A549 treated with GW870086 at 1 μM for 4 hours (cell line): ENCODE results near the gene PLEKHG5. TPM values are rescaled to one million over a fixed set of nuclear protein-coding genes. Genes with fewer than 3 reads are reported as not detected.

Source experiments
- total RNA-seq: library from RNA; stranded (reverse); fragments of 200-300 nt; extraction: Qiagen RNA extraction; gene quantifications from 5 replicates; pipeline ENCODE4 v1.2.3, GENCODE V29; 2022; ENCODE audit warnings: low read depth

Gene PLEKHG5, protein sequence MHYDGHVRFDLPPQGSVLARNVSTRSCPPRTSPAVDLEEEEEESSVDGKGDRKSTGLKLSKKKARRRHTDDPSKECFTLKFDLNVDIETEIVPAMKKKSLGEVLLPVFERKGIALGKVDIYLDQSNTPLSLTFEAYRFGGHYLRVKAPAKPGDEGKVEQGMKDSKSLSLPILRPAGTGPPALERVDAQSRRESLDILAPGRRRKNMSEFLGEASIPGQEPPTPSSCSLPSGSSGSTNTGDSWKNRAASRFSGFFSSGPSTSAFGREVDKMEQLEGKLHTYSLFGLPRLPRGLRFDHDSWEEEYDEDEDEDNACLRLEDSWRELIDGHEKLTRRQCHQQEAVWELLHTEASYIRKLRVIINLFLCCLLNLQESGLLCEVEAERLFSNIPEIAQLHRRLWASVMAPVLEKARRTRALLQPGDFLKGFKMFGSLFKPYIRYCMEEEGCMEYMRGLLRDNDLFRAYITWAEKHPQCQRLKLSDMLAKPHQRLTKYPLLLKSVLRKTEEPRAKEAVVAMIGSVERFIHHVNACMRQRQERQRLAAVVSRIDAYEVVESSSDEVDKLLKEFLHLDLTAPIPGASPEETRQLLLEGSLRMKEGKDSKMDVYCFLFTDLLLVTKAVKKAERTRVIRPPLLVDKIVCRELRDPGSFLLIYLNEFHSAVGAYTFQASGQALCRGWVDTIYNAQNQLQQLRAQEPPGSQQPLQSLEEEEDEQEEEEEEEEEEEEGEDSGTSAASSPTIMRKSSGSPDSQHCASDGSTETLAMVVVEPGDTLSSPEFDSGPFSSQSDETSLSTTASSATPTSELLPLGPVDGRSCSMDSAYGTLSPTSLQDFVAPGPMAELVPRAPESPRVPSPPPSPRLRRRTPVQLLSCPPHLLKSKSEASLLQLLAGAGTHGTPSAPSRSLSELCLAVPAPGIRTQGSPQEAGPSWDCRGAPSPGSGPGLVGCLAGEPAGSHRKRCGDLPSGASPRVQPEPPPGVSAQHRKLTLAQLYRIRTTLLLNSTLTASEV
- total RNA-seq = 2.9 to 5.2 TPM (median 3.9 TPM) in 5 replicates

GRCh38 chr1:6491480-6491962, at the start of gene PLEKHG5:
TSS of gene PLEKHG5 (minus strand) at chr1:6491667. CDS start at chr1:6477571, 14,096 bp downstream.

GRCh38 chr1:6466023-6466422, 25.4 kb downstream of the PLEKHG5 start, which contains the start of gene TNFRSF25:
TSS of gene TNFRSF25 (minus strand) at chr1:6466173. CDS start at chr1:6466107, 66 bp downstream.

GRCh38 chr1:6424619-6425593, 66.6 kb downstream of the PLEKHG5 start, which contains the start of gene ESPN:
TSS of gene ESPN (plus strand) at chr1:6424776. CDS start at chr1:6424956, 180 bp downstream.

GRCh38 chr1:6419804-6420453, 71.5 kb downstream of the PLEKHG5 start, which contains the start of gene HES2:
TSS of gene HES2 (minus strand) at chr1:6419919. CDS start at chr1:6419820, 99 bp downstream.

Other genes with a start within 250 kb of the PLEKHG5 start
- not detected in 5 replicates for gene HES3, start 247.5 kb downstream of the PLEKHG5 start, total RNA-seq
- 1.5 to 2.3 TPM (median 2.0 TPM) in 5 replicates for gene GPR153, start 230.6 kb downstream of the PLEKHG5 start, total RNA-seq
- 75.8 to 101 TPM (median 95.9 TPM) in 5 replicates for gene ACOT7, start 97.9 kb downstream of the PLEKHG5 start, total RNA-seq
- gene HES2, start 71.7 kb downstream of the PLEKHG5 start, total RNA-seq = 3.3 to 7.2 TPM (median 6.0 TPM) in 5 replicates
- gene ESPN, start 66.9 kb downstream of the PLEKHG5 start, total RNA-seq = 0.29 to 0.94 TPM (median 0.42 TPM) in 5 replicates
- gene TNFRSF25, start 25.5 kb downstream of the PLEKHG5 start, total RNA-seq = 3.3 to 5.0 TPM (median 4.5 TPM) in 5 replicates
- 3.5 to 5.2 TPM (median 4.4 TPM) in 5 replicates for gene NOL9, start 62.8 kb upstream of the PLEKHG5 start, total RNA-seq
- not detected in 5 replicates for gene TAS1R1, start 63.6 kb upstream of the PLEKHG5 start, total RNA-seq
- 12.5 to 20.0 TPM (median 16.3 TPM) in 5 replicates for gene ZBTB48, start 88.3 kb upstream of the PLEKHG5 start, total RNA-seq
- gene KLHL21, start 111.2 kb upstream of the PLEKHG5 start, total RNA-seq = 16.1 to 27.2 TPM (median 22.0 TPM) in 5 replicates
- gene PHF13, start 122.1 kb upstream of the PLEKHG5 start, total RNA-seq = 6.7 to 8.9 TPM (median 8.4 TPM) in 5 replicates
- gene THAP3, start 133.2 kb upstream of the PLEKHG5 start, total RNA-seq = 15.2 to 17.5 TPM (median 16.9 TPM) in 5 replicates
- gene DNAJC11, start 210.1 kb upstream of the PLEKHG5 start, total RNA-seq = 31.7 to 34.2 TPM (median 33.7 TPM) in 5 replicates